Kidney epithelial cell (primary cell): ENCODE data around the gene EPYC. TPM values are rescaled to one million over a fixed set of nuclear protein-coding genes. Genes with fewer than 3 reads are reported as not detected.

Experiments used
- DNase-seq: peaks from one replicate; pipeline ENCODE4 v3.0.0-alpha.2; 2010; ENCODE audit warnings: low read depth
- H3K27me3 ChIP-seq: 2 replicates; pipeline ENCODE4 v1.6.0; 2011; ENCODE audit warnings: low read length; ENCODE audit not compliant: control insufficient read depth, insufficient read depth
- H3K36me3 ChIP-seq: 2 replicates; pipeline ENCODE4 v1.5.1; 2011; ENCODE audit warnings: low read length; ENCODE audit not compliant: control insufficient read depth, insufficient read depth
- H3K4me3 ChIP-seq: 2 replicates; pipeline ENCODE4 v1.5.1; 2011; ENCODE audit warnings: low read depth, mild to moderate bottlenecking, control low read depth, low read length
- CTCF ChIP-seq: IDR thresholded peaks from 2 replicates; pipeline ENCODE4 v1.5.1; 2011; ENCODE audit warnings: mild to moderate bottlenecking, moderate library complexity, low read length, control low read depth, inconsistent platforms; ENCODE audit not compliant: insufficient read depth, poor library complexity, severe bottlenecking
- total RNA-seq: library from RNA; depleted of rRNA; stranded (reverse); fragments of >200 nt; gene quantifications from 2 replicates; pipeline ENCODE4 v1.2.3, GENCODE V29; 2015

The EPYC gene
- total RNA-seq, 1 donor from 2014 or later: not detected

- Histone ChIP-seq H3K27me3 (no peaks in the 10 kb centered on the region), H3K36me3 (no peaks in the 10 kb centered on the region), H3K4me3 (no peak overlapping the region)
- no peak for TF ChIP-seq CTCF
- no peak for DNase-seq
Observed at GRCh38 chr12:91017043-91017442, 12.3 kb upstream of the EPYC start.

- H3K36me3 ChIP-seq: no peaks in the 10 kb centered on the region
- peak; percentile 58 for DNase-seq
- TF ChIP-seq CTCF: no peak
- no peak overlapping the region for H3K4me3 ChIP-seq
- H3K27me3 ChIP-seq: no peaks in the 10 kb centered on the region
Observed at GRCh38 chr12:91009319-91009950, 4.7 kb upstream of the EPYC start.

- no peak for DNase-seq
Observed at GRCh38 chr12:91007531-91008290, 2.9 kb upstream of the EPYC start.

GRCh38 chr12:91003737-91004136 is 1.0 kb downstream of the EPYC start:
- no peak for DNase-seq
- no peak for TF ChIP-seq CTCF
- H3K27me3 ChIP-seq: no peaks in the 10 kb centered on the region
- no peaks in the 10 kb centered on the region for H3K36me3 ChIP-seq
- no peak overlapping the region for H3K4me3 ChIP-seq

More at GRCh38 chr12:91007531-91008290, 2.9 kb upstream of the EPYC start:
- no peak for TF ChIP-seq CTCF
- no peaks in the 10 kb centered on the region for H3K36me3 ChIP-seq
- no peak overlapping the region for H3K4me3 ChIP-seq
- no peaks in the 10 kb centered on the region for H3K27me3 ChIP-seq

- Histone ChIP-seq H3K27me3 (no peaks in the 10 kb centered on the region), H3K4me3 (no peak overlapping the region), H3K36me3 (no peaks in the 10 kb centered on the region)
- no peak for DNase-seq
- no peak for TF ChIP-seq CTCF
Observed at GRCh38 chr12:91001306-91001705, 3.5 kb downstream of the EPYC start.
